Measurements from ENCODE around the gene AP1M2.

Gene AP1M2

DNA sequence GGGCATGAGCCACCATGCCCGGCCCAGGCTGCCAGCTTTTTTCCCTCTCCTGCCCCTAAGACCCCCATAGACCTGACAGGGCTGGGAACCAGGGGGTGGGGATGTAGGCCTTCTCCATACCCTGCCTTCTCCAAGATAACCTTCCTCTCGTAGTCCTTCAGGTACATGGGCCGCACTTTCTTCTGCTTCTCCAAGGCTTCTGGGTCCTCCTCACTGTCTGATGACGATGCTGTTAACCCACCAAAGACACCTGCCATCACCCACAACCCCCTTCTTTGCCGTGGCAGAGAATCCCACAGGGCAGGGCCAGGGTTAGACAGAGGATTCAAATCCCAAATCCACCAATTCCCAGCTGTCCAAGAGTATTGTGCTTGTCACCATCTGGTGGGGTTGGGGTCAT is 24.5 kb downstream of the AP1M2 start:
- TF ChIP-seq ZFX (IDR thresholded peaks at IDR 0.05) = no peak
- TF ChIP-seq, protein P1, sequence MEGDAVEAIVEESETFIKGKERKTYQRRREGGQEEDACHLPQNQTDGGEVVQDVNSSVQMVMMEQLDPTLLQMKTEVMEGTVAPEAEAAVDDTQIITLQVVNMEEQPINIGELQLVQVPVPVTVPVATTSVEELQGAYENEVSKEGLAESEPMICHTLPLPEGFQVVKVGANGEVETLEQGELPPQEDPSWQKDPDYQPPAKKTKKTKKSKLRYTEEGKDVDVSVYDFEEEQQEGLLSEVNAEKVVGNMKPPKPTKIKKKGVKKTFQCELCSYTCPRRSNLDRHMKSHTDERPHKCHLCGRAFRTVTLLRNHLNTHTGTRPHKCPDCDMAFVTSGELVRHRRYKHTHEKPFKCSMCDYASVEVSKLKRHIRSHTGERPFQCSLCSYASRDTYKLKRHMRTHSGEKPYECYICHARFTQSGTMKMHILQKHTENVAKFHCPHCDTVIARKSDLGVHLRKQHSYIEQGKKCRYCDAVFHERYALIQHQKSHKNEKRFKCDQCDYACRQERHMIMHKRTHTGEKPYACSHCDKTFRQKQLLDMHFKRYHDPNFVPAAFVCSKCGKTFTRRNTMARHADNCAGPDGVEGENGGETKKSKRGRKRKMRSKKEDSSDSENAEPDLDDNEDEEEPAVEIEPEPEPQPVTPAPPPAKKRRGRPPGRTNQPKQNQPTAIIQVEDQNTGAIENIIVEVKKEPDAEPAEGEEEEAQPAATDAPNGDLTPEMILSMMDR (conservative IDR thresholded peaks at IDR 0.05) = no peak
- H3K27ac ChIP-seq = no peak overlapping the region

DNA sequence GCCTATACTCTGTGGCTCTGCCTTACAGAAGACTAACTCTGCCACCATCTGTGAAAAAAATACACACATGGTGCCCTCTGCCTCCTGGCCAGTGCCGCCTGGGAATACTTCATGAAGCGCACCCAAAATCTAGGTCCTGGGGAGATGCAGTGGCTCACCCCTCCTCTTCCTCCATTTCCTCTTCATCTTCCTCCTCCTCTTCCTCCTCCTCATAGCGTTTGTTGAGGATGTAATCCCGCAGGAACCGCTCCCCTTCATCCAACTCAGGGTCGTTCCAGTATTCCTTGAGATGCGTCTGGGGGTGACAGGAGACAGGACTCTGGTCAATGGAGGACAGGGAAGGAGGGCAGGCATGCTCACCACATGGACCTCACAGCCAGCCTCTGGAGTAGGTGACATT is 27.0 kb downstream of the AP1M2 start:
- H3K27ac ChIP-seq = no peak overlapping the region
- TF ChIP-seq, protein P1 (conservative IDR thresholded peaks at IDR 0.05) = no peak
- TF ChIP-seq ZFX (IDR thresholded peaks at IDR 0.05) = no peak

DNA sequence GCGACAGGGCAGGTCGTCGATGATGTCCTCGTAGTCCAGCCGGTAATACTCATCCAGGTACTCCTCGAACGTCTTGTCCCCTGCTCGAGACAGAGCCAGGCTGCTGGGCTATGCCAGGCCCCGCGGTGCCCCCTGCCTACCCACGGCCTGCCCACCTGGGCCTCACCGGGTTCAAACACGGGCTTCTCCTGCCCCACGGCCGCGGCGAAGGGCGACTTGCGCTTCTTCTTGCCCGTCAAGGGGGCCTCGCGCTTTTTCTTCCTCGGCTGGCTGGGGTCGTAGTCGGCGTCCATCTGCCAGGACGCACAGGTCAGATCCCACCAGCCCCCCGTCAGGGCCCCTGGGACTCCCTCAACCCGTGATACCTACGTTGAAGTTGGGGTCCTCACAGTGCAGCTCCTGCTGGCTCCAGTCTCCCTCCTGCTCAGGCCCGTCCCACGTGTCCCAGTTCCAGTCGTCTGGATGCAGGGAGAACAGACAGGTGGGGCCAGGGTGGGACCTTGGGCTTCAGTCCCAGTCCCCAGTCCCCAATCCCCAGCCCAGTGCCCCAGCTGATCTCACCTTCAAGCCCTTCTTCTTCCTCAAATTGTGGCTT is 29.4 kb downstream of the AP1M2 start:
- TF ChIP-seq ZFX (IDR thresholded peaks at IDR 0.05) = no peak
- TF ChIP-seq, protein P1 (conservative IDR thresholded peaks at IDR 0.05) = no peak
- no peak overlapping the region for H3K27ac ChIP-seq

DNA sequence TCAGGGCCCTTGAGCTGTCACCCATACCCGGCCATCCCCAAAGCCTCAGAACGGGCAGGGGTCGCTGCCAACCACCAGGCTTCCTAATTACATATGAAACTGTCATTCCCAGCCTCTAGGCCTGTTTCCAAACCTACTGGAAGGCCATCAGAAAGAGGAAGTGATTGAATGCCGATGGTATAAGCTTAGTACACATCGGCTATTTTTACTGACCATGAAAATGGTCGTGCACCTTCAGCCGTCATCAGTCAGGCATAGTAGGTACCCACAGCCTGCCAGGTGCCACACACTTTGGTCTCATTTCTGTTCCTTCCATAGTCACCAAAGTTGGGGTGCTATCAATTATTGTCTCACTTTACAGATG is 31.5 kb downstream of the AP1M2 start:
- no peak overlapping the region for H3K27ac ChIP-seq
- TF ChIP-seq, protein P1 (conservative IDR thresholded peaks at IDR 0.05) = no peak
- no peak for TF ChIP-seq ZFX (IDR thresholded peaks at IDR 0.05)

DNA sequence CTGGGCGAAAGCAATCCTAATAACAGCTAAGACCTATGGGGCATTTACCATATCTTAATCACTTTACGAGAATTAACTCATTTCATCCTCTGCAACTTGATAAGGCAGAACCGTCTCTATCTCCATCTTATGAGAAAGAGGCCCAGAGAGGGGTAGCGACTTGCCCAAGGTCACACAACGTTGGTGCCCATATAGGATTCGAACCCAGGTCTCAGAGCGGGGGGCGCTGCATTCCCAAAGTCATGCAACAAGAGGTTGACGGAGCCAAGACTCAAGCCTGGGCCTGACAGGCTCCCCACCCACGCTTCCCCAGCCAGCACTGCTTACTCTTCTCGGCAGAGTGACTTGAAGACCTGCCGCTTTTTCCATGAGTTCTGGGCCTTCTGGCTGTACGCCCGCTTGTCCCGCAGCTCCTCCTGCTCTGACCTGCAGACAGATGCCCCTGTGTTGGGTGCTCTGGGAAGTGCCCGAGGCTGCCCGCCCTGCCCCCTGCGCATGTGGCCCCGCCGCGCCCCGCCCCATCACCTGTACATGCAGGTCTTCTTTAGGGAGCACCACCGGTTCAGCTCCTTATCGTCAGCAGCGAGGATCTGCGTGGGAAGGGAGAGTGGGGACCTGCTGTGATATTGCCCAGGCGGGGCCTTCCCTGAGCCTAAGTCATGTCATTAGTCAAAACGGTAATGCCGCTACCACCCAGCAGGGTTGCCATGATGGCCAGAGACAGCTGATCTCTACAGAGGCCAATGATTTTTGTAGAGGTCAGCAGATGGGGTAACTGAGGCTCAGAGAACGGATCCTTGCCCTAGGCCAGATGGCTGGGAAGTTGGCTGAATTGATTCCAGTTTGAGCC is 32.1 kb downstream of the AP1M2 start:
- H3K27ac ChIP-seq = no peak overlapping the region
- TF ChIP-seq ZFX (IDR thresholded peaks at IDR 0.05) = no peak
- TF ChIP-seq, protein P1 (conservative IDR thresholded peaks at IDR 0.05) = no peak

DNA sequence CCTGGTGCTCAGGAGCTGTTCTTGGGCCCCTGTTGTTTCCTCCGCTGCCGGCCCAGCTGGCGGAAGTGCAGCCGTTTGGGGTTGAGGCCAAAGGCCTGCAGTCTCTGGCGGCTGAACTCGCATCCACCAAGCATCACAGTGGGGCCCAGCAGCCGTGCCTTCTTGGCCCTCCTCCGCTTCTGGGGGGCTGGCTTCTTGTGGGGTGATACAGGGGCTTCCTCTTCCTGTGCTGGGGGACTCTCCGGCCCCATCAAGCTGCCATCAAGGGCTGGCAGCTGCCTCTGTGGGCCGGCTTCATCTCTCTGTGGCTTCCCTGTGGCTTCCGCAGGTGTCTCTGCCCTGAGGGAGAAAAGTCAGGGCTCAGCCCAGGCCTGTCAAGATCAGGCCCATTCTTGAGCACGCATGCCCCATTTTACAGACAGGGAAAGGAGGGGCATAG is 33.1 kb downstream of the AP1M2 start:
- TF ChIP-seq, protein P1 (conservative IDR thresholded peaks at IDR 0.05) = no peak
- TF ChIP-seq ZFX (IDR thresholded peaks at IDR 0.05) = no peak

DNA sequence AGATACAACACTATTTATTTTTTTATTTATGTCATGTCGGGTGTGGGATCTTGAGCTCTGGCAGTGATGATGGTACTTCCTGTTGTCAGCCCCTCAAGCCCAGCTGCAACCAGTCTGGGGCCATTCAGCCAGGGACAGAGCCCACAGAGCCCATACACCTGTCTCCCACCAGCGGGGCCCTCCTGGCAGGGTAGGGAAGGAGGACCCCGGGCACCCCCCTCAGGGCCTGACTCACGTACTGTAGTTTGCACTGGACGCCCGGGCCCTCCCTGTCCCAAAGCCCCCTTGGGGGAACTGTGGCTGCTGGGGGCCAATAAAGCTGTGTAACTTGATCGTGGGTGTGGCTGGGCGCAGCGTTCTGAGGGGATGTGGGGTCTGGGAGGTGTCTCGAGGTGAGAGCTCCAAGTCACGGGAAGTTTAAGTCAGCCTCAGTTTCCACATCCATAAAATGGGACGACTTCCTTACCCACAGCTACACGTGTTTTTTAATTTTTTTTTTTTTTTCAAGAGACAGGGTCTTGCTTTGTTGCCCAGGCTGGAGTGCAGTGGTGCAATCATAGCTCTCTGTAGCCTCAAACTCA is 33.9 kb downstream of the AP1M2 start:
- no peak overlapping the region for H3K27ac ChIP-seq
- TF ChIP-seq, protein P1 (conservative IDR thresholded peaks at IDR 0.05) = no peak
- no peak for TF ChIP-seq ZFX (IDR thresholded peaks at IDR 0.05)

More for the DNA sequence above, 33.1 kb downstream of the AP1M2 start:
- no peak overlapping the region for H3K27ac ChIP-seq

Data from C4-2B (cell line).